ENCODE measurements around the gene CAV2.

CAV2 gene

DNA sequence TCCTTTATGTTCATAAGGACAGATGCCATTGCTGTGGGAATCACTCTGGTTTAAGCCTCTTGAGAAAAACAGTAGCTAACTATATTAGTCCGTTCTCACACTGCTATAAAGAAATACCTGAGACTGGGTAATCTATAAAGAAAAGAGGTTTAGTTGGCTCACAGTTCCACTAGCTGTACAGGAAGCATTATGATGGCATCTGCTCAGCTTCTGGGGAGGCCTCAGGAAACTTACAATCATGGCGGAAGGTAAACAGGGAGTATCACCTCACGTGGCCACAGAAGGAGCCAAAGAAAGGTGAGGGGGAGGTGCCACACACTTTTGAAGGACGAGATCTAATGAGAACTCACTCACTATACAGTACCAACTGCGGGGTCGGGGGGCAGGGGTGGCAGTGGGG, 2.9 kb upstream of the CAV2 start:
- DNase-seq, result no peak

DNA sequence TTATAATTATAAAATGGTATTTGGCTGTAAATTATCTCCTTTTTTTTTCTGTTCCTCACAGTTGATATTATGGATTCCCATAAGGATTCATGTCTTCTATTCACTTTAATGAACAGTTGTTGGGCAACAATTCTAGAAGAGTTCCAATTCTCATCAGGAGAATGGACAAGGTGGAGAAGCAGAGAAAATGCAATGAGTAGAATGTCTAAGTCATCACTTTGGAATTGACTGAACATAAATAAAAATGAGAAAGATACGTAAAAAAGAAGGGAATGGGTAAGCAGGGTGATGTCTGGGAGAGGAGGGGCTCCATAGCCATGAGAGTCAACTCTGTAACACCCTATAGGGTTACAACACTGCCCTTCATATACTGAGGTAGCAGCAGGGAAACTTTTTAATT, 1.8 kb upstream of the CAV2 start:
- no peak for DNase-seq

DNA sequence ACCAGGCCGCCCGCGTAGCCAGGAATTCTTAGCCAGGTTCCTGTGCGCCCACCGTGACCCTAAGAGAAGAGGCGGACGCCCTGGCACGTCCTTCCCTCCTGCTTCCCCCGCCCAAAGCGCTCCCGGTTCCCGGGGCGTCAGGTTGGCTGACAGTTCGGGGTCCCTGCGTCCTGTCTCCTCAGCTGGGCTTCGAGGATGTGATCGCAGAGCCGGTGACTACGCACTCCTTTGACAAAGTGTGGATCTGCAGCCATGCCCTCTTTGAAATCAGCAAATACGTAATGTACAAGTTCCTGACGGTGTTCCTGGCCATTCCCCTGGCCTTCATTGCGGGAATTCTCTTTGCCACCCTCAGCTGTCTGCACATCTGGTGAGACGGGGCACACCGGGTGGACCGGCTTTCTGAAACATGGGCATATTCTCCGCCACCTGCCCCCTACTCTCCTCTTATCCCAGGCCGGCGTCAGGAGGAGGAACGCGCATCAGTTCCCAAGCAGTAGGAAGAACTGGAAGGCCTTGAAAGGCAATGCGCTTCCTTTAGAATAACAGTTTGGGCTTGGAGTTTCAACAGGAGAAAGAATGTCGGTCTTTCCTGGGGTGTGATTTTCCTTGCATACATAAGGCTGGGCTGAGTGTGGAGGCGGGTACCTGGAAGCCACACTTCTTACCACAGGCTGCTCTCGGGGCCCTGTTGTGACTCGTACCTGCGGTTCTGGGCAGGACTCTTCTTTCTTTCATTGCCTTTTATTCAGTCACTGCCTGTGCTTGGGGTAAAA, 728 bp downstream of the CAV2 start:
- DNase-seq, result peak; percentile 50

- no peak for DNase-seq
Measured at GRCh38 chr7:116501425-116502167, 2.1 kb downstream of the CAV2 start.

- DNase-seq, result no peak
Measured at GRCh38 chr7:116502201-116503096, 2.9 kb downstream of the CAV2 start.

GRCh38 chr7:116503835-116504234, 4.3 kb downstream of the CAV2 start:
- DNase-seq, result no peak

- DNase-seq, result no peak
Measured at GRCh38 chr7:116505278-116505677, 5.7 kb downstream of the CAV2 start.

DNA sequence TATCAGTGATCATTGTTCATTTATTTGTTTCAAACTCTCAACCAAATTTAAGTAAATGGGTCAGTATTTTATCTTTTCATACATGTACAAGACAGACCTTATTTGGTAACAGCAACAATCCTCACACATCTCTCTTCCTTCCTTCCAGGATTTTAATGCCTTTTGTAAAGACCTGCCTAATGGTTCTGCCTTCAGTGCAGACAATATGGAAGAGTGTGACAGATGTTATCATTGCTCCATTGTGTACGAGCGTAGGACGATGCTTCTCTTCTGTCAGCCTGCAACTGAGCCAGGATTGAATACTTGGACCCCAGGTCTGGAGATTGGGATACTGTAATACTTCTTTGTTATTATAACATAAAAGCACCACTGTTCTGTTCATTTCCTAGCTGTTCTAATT, 6.3 kb downstream of the CAV2 start:
- DNase-seq, result no peak

GRCh38 chr7:116509982-116510579, 10.5 kb downstream of the CAV2 start:
- no peak for DNase-seq

- DNase-seq, result no peak
Measured at GRCh38 chr7:116510795-116511194, 11.3 kb downstream of the CAV2 start.

GRCh38 chr7:116511552-116512519, 12.3 kb downstream of the CAV2 start:
- peak; percentile 56 for DNase-seq

DNA sequence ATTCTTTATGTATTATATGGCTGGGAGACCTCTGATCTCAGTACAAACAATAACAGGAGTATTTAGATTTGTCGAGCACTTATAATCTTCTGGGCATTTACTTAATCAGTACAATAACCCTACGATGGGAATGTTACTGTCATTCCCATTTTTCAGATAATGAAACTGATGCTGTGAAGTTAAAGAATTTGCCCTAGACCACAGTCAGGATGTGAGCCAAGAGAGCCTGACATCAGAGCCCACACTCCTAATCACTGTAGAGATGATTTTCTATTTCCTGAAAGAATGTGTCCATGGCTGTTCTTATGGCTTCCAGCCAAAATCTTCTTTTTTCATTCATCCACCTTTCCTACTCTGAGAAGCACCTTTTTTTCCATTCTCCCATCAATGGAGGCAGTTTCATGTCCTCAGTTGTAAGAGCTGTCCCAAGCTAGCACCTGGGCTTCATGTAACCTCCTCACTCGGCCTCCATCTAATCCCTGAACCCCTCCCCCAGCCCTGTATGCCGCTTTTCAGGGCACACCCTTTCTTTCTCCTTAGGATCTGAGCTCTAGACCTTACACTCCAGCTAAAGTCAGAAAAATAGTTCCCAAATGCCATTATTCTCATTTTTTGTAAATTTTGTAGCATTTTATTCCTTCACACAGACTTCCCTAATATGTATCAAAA, 13.1 kb downstream of the CAV2 start:
- no peak for DNase-seq

GRCh38 chr7:116515584-116515983, 16.0 kb downstream of the CAV2 start:
- no peak for DNase-seq

- DNase-seq, result no peak
Measured at GRCh38 chr7:116516324-116516723, 16.8 kb downstream of the CAV2 start.

DNA sequence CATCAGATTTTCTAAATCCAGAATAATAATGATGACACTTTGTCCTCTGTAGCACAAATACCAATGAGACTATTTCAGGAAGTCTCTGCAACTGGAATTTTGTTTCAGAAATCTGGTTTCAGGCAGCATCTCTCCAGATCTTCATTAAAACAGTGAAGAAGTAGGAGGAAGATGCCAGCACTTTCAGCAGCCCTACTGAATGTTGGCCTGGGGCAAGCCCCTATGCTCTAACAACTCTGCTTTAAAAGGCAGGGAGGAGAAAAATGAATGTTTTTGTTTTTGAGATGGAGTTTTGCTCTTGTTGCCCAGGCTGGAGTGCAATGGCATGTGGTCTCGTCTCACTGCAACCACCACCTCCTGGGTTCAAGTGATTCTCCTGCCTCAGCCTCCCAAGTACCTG, 18.1 kb downstream of the CAV2 start:
- no peak for DNase-seq

- no peak for DNase-seq
Measured at GRCh38 chr7:116518961-116519360, 19.4 kb downstream of the CAV2 start.

DNA sequence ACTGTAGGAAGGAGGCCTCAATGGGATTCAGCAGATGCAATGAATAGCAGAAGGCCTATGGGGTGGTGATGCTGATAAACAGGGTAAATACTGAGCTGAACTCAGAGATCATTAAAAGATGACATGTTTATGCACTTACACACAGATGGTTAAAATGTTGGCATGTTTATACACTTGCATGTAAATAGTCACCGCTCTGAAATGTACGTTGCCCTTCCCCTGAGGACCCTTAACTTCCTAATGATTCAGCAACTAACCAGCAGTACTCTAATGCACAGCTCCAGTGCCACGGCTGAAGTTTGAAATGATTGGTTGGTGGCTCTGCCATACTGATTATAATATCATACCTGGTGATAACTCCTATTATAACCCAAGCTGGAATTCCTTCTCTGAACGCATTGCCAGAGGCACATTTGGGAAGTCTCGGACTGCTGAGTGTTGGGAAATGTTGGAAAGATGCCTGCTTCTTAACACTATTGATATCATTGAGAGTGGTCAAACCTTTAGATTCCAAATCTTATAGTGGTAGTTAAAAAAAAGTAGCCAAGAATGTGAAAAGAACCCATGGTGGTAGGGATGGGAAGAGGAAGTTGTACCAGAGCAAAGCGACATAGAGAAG, 21.6 kb downstream of the CAV2 start:
- DNase-seq, result no peak

- DNase-seq, result no peak
Measured at GRCh38 chr7:116522247-116522646, 22.7 kb downstream of the CAV2 start.

- no peak for DNase-seq
Measured at GRCh38 chr7:116524221-116524608, 24.7 kb downstream of the CAV2 start.

DNA sequence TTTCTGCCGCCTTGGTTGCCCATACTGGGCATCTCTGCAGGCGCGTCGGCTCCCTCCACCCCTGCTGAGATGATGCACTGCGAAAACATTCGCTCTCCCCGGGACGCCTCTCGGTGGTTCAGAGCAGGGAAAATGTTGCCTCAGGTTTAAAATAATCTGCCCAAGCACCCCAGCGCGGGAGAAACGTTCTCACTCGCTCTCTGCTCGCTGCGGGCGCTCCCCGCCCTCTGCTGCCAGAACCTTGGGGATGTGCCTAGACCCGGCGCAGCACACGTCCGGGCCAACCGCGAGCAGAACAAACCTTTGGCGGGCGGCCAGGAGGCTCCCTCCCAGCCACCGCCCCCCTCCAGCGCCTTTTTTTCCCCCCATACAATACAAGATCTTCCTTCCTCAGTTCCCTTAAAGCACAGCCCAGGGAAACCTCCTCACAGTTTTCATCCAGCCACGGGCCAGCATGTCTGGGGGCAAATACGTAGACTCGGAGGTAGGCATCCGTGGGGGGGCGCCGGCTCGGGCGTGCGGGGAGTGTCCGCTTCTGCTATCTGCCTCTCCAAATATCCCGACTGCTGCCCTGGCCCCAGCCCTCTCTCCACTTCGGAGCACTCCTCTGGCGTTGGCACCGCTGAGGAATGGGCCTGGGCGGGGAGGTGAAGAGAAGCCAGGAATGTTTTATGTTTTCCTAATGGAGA, 25.2 kb downstream of the CAV2 start, which contains the start of gene CAV1:
Gene CAV1, plus strand, starts transcription at position 428 of the 689 bp plus-strand sequence. Its CDS starts 27 bp downstream, at position 455.
- DNase-seq, result peak; percentile 26
